ENCODE measurements around the gene DOK4. TPM values are rescaled to one million over a fixed set of nuclear protein-coding genes. Genes with fewer than 3 reads are reported as not detected.

The DOK4 gene
- total RNA-seq, 3 donors from 2014 or later, result 68.4 to 143 (median 101) TPM

DNA sequence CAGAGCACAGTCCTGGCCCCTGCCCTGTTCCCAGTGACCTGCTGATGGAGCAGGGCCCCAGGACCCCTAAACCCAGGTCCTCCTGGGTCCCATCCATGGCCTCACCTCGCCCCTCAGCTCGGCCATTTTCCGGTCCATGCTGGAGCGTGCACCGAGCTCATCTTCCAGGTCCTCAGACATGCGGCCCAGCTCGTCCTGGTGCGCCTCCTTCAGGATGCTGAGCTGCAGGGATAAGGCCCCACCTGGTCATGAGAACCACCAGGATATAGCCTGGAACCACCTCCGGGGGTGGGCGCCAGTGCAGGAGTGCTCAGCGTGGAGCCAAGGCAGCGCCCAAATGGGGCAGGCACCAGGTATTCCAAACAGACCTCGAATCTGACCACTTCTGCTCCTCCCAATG, 32.2 kb upstream of the DOK4 start:
- ATAC-seq, result no peak
- intact Hi-C loops (cut with DNase I, micrococcal nuclease), result loop anchor here in 1 of 2 donors (2.0 kb wide), 1 partner anchor 100 kb away; no protein-coding TSS in a partner anchor
- Histone ChIP-seq H3K9me3 (no peaks in the 10 kb centered on the region), H3K4me1 (ENCODE audit: low read depth) (no peaks in the 10 kb centered on the region), H3K4me3 (no peak overlapping the region), H3K36me3 (ENCODE audit: low read depth) (no peaks in the 10 kb centered on the region)
- no peak for DNase-seq
- TF ChIP-seq CTCF (IDR thresholded peaks at IDR 0.05), result no peak

GRCh38 chr16:57517397-57518367, 31.4 kb upstream of the DOK4 start:
- ATAC-seq, result no peak
- DNase-seq, result no peak
- H3K4me1 ChIP-seq (ENCODE audit: low read depth), result no peaks in the 10 kb centered on the region
- H3K9me3 ChIP-seq, result no peaks in the 10 kb centered on the region
- no peaks in the 10 kb centered on the region for H3K36me3 ChIP-seq (ENCODE audit: low read depth)
- no peak for TF ChIP-seq CTCF (IDR thresholded peaks at IDR 0.05)
- intact Hi-C loops (cut with DNase I, micrococcal nuclease), result loop anchor here in 1 of 2 donors (2.0 kb wide), 1 partner anchor 99 kb away; no protein-coding TSS in a partner anchor
- no peak overlapping the region for H3K4me3 ChIP-seq

- intact Hi-C loops (cut with DNase I, micrococcal nuclease), result no loop called here
- ATAC-seq (no peak), DNase-seq (no peak)
- Histone ChIP-seq H3K4me1 (ENCODE audit: low read depth) (no peaks in the 10 kb centered on the region), H3K9me3 (no peaks in the 10 kb centered on the region), H3K4me3 (no peak overlapping the region), H3K36me3 (ENCODE audit: low read depth) (no peaks in the 10 kb centered on the region)
- TF ChIP-seq CTCF (IDR thresholded peaks at IDR 0.05), result no peak
Measured at GRCh38 chr16:57516773-57517172, 30.5 kb upstream of the DOK4 start.

- Histone ChIP-seq H3K4me1 (ENCODE audit: low read depth) (no peaks in the 10 kb centered on the region), H3K36me3 (ENCODE audit: low read depth) (no peaks in the 10 kb centered on the region)
- intact Hi-C loops (cut with DNase I, micrococcal nuclease), result no loop called here
Measured at GRCh38 chr16:57516176-57516725, 30.0 kb upstream of the DOK4 start.

More at GRCh38 chr16:57516176-57516725, 30.0 kb upstream of the DOK4 start:
- Histone ChIP-seq H3K9me3 (no peaks in the 10 kb centered on the region), H3K4me3 (no peak overlapping the region)
- no peak for TF ChIP-seq CTCF (IDR thresholded peaks at IDR 0.05)
- no peak for ATAC-seq
- DNase-seq, result no peak

Data from mucosa of descending colon (tissue), 3 donors.